Thoracic aorta (tissue), 2 donors: Measurements from ENCODE around the gene HOXD1. TPM values are rescaled to one million over a fixed set of nuclear protein-coding genes. Genes with fewer than 3 reads are reported as not detected.

Experiments
- ATAC-seq: fragments of 150-250 bp; one replicate; pipeline ENCODE4 v1.8.0; 2017; ENCODE audit warnings: low read depth; ENCODE audit not compliant: insufficient number of reproducible peaks, low FRiP score
- DNase-seq: peaks from one replicate; pipeline ENCODE4 v3.0.0-alpha.2; 2020; ENCODE audit warnings: low spot score
- H3K27ac ChIP-seq, 2 donors: fragments of 200-600 bp; sonication (generic); 1 replicate in 1 of 2; 2 replicates in 1 of 2; pipeline ENCODE4 v1.5.1; 2016; ENCODE audit warnings: mild to moderate bottlenecking in 2 of 2, moderate library complexity in 2 of 2
- H3K27me3 ChIP-seq: fragments of 200-600 bp; sonication (generic); replicated peaks from 2 replicates; pipeline ENCODE4 v1.6.0; 2016; ENCODE audit warnings: mild to moderate bottlenecking; ENCODE audit not compliant: insufficient read depth
- H3K36me3 ChIP-seq: fragments of 200-600 bp; sonication (generic); one replicate; pipeline ENCODE4 v1.5.1; 2016
- H3K4me1 ChIP-seq, 2 donors: fragments of 200-600 bp; sonication (generic); 1 replicate in 1 of 2; 2 replicates in 1 of 2; pipeline versions ENCODE4 v1.5.1 to v1.6.0; 2016; ENCODE audit warnings: low read depth in 2 of 2, mild to moderate bottlenecking in 1 of 2; ENCODE audit not compliant: control insufficient read depth in 1 of 2
- H3K4me3 ChIP-seq: fragments of 200-600 bp; sonication (generic); 2 replicates; pipeline ENCODE4 v1.5.1; 2016; ENCODE audit warnings: mild to moderate bottlenecking
- H3K9me3 ChIP-seq: fragments of 200-600 bp; sonication (generic); 2 replicates; pipeline ENCODE4 v1.5.1; 2016
- CTCF ChIP-seq: fragments of 200-600 bp; sonication (generic); IDR thresholded peaks from one replicate; pipeline ENCODE4 v1.5.1; 2019; ENCODE audit warnings: antibody characterized with exemption
- total RNA-seq, 2 donors: library from RNA; depleted of rRNA; stranded (reverse); fragments of >200 nt; gene quantifications; one replicate each; pipeline versions ENCODE4 v1.1.0 to v1.2.3, GENCODE V29; 2016

HOXD1 gene
- total RNA-seq, 2 donors from 2014 or later, result 0.71 TPM; not detected in 1

- Histone ChIP-seq H3K27me3 (no peaks in the 10 kb centered on the region), H3K4me1 (peaks cover 3 to 13% of the 10 kb centered on the region in 2 donors), H3K4me3 (no peak overlapping the region), H3K9me3 (no peaks in the 10 kb centered on the region), H3K27ac (no peak overlapping the region), H3K36me3 (peaks cover 9% of the 10 kb centered on the region)
- TF ChIP-seq CTCF, result no peak
- no peak for DNase-seq
- no peak for ATAC-seq
These were observed 33.0 kb upstream of the HOXD1 start for GRCh38 chr2:176155356-176156044.

GRCh38 chr2:176156301-176156806 is 32.1 kb upstream of the HOXD1 start:
- Histone ChIP-seq H3K27ac (no peak overlapping the region), H3K9me3 (no peaks in the 10 kb centered on the region), H3K4me1 (peaks cover 3 to 21% of the 10 kb centered on the region in 2 donors), H3K36me3 (peaks cover 9% of the 10 kb centered on the region), H3K4me3 (no peak overlapping the region), H3K27me3 (no peaks in the 10 kb centered on the region)
- DNase-seq (no peak), ATAC-seq (no peak)
- no peak for TF ChIP-seq CTCF

GRCh38 chr2:176156807-176157498 is 31.5 kb upstream of the HOXD1 start, which contains the start of gene HOXD3:
TSS of gene HOXD3 (plus strand) at chr2:176157307. CDS start at chr2:176169115, 11,808 bp downstream.
- Histone ChIP-seq H3K27ac (no peak within 1 kb of the TSS), H3K36me3 (peaks cover 9% of the 10 kb centered on the region), H3K4me1 (peaks cover 3 to 27% of the 10 kb centered on the region in 2 donors), H3K27me3 (no peaks in the 10 kb centered on the region), H3K9me3 (no peaks in the 10 kb centered on the region), H3K4me3 (peak within 1 kb of the TSS; percentile 12)
- DNase-seq, result no peak
- TF ChIP-seq CTCF, result no peak
- no peak for ATAC-seq

- no peaks in the 10 kb centered on the region for H3K27me3 ChIP-seq
- H3K27ac ChIP-seq, result no peak overlapping the region
- H3K9me3 ChIP-seq, result no peaks in the 10 kb centered on the region
- ATAC-seq (no peak), DNase-seq (no peak)
- TF ChIP-seq CTCF, result no peak
- peak overlapping the region; percentile 12 for H3K4me3 ChIP-seq
- H3K4me1 ChIP-seq, result peaks cover 3 to 30% of the 10 kb centered on the region in 2 donors
- peaks cover 6% of the 10 kb centered on the region for H3K36me3 ChIP-seq
These were observed 30.8 kb upstream of the HOXD1 start for GRCh38 chr2:176157499-176158185.

GRCh38 chr2:176158186-176158591 is 30.3 kb upstream of the HOXD1 start:
- Histone ChIP-seq H3K4me1 (peaks cover 3 to 30% of the 10 kb centered on the region in 2 donors), H3K36me3 (peaks cover 4% of the 10 kb centered on the region), H3K27me3 (no peaks in the 10 kb centered on the region), H3K4me3 (no peak overlapping the region), H3K27ac (no peak overlapping the region), H3K9me3 (no peaks in the 10 kb centered on the region)
- TF ChIP-seq CTCF, result no peak
- ATAC-seq (no peak), DNase-seq (no peak)
